A549 (cell line): ENCODE data around the gene ALDH1A2. TPM values are rescaled to one million over a fixed set of nuclear protein-coding genes. Genes with fewer than 3 reads are reported as not detected.
A peak's percentile ranks its signal among the peaks of the same experiment; 100 is the strongest.

Source experiments
- ATAC-seq, 2 experiments: fragments of 200-7000 bp in 1 of 2; fragments of >200 bp in 1 of 2; cut with Nextera tagmentation in 1 of 2; cut with Tn5 transposase in 1 of 2; 3 replicates each; pipeline versions ENCODE4 v1.8.0 to v1.9.1; 2018 to 2020; ENCODE audit warnings: mild to moderate bottlenecking in 1 of 2, moderate library complexity in 1 of 2
- CTCF ChIA-PET: fragments of 300-600 bp; sonication (Branson Sonifier 250); formaldehyde crosslinking; extraction: SDS; loops from one replicate; lab custom pipeline; 2021; ENCODE audit warnings: antibody characterized with exemption, inconsistent platforms; lab: Yijun Ruan, JAX
- POLR2A ChIA-PET: fragments of 350-600 bp; formaldehyde crosslinking; extraction: SDS; loops from one replicate; lab custom pipeline; 2021; ENCODE audit warnings: antibody characterized with exemption, inconsistent platforms; lab: Yijun Ruan, JAX
- DNase-seq, 2 experiments: peaks; one replicate each; pipeline versions ENCODE4 v3.0.0 to v3.0.0-alpha.2; 2011 to 2016; ENCODE audit warnings: low read depth in 1 of 2, low spot score in 1 of 2
- FAIRE-seq: peaks from 2 replicates; lab custom pipeline; 2011; peaks lifted over from hg19 to GRCh38; lab: Jason Lieb, UNC
- H3K27ac ChIP-seq, 2 experiments: fragments of >200 bp; sonication (Bioruptor Twin); formaldehyde crosslinking; 3 replicates each; pipeline ENCODE4 v1.5.1; 2016 to 2017
- H3K4me1 ChIP-seq: fragments of >200 bp; sonication (Bioruptor Twin); formaldehyde crosslinking; 3 replicates; pipeline ENCODE4 v1.6.1; 2016
- H3K4me2 ChIP-seq: fragments of >200 bp; sonication (Bioruptor Twin); formaldehyde crosslinking; 3 replicates; pipeline ENCODE4 v1.6.1; 2016
- H3K4me3 ChIP-seq: fragments of >200 bp; sonication (Bioruptor Twin); formaldehyde crosslinking; 3 replicates; pipeline ENCODE4 v1.5.1; 2016
- H3K9me3 ChIP-seq: fragments of >200 bp; sonication (Bioruptor Twin); formaldehyde crosslinking; 3 replicates; pipeline ENCODE4 v1.6.1; 2016
- BHLHE40 ChIP-seq: IDR thresholded peaks from 2 replicates; pipeline ENCODE4 v1.6.1; 2012; ENCODE audit warnings: low read depth, low read length, inconsistent platforms
- CEBPB ChIP-seq, 2 experiments: fragments of >200 bp in 1 of 2; sonication (Bioruptor Twin) in 1 of 2; formaldehyde crosslinking in 1 of 2; IDR thresholded peaks; 2 replicates each; pipeline ENCODE4 v1.6.1; 2012 to 2016
- CHD2 ChIP-seq: fragments of 150-350 bp; IDR thresholded peaks from 2 replicates; pipeline ENCODE4 v1.6.1; 2014; ENCODE audit warnings: low read length; ENCODE audit not compliant: partially characterized antibody
- EHF ChIP-seq: fragments of 250-450 bp; sonication (Bioruptor Pico); IDR thresholded peaks from 2 replicates; pipeline ENCODE4 v1.5.0; 2020; ENCODE audit warnings: mild to moderate bottlenecking
- EP300 ChIP-seq, 2 experiments: fragments of >200 bp; sonication (Bioruptor Twin); formaldehyde crosslinking; IDR thresholded peaks; 2 replicates in 1 of 2; 3 replicates in 1 of 2; pipeline ENCODE4 v1.6.1; 2016 to 2017
- JUN ChIP-seq, 2 experiments: fragments of >200 bp; sonication (Bioruptor Twin); formaldehyde crosslinking; IDR thresholded peaks; 2 replicates in 1 of 2; 3 replicates in 1 of 2; pipeline ENCODE4 v1.6.1; 2016 to 2017
- KDM1A ChIP-seq: fragments of 200-600 bp; sonication (generic); IDR thresholded peaks from 2 replicates; pipeline ENCODE4 v1.6.1; 2016; ENCODE audit warnings: low read depth, mild to moderate bottlenecking
- KDM5A ChIP-seq: fragments of 200-600 bp; sonication (generic); IDR thresholded peaks from 2 replicates; pipeline ENCODE4 v1.6.1; 2016; ENCODE audit warnings: antibody characterized with exemption, mild to moderate bottlenecking
- MAFK ChIP-seq: fragments of 450-650 bp; IDR thresholded peaks from 2 replicates; pipeline ENCODE4 v1.6.1; 2014; ENCODE audit not compliant: partially characterized antibody
- NFE2L2 ChIP-seq: fragments of 150-350 bp; conservative IDR thresholded peaks from 2 replicates; pipeline ENCODE4 v1.6.1; 2014; ENCODE audit warnings: low read length
- NPAS2 ChIP-seq: fragments of 250-450 bp; sonication (Bioruptor Pico); IDR thresholded peaks from 2 replicates; pipeline ENCODE4 v1.8.0; 2022; ENCODE audit warnings: mild to moderate bottlenecking, moderate library complexity, borderline replicate concordance
- POLR2AphosphoS2 ChIP-seq: conservative IDR thresholded peaks from 2 replicates; pipeline ENCODE4 v1.6.1; 2012; ENCODE audit warnings: low read length, improper control_type of control experiment, inconsistent platforms
- SMC3 ChIP-seq: fragments of >200 bp; sonication (Bioruptor Twin); formaldehyde crosslinking; IDR thresholded peaks from 3 replicates; pipeline ENCODE4 v1.6.1; 2018; ENCODE audit warnings: inconsistent platforms
- TFCP2L1 ChIP-seq: fragments of 250-450 bp; sonication (Bioruptor Pico); IDR thresholded peaks from 2 replicates; pipeline ENCODE4 v1.5.0; 2021; ENCODE audit warnings: mild to moderate bottlenecking
- ZNF302 ChIP-seq: fragments of 250-450 bp; sonication (Bioruptor Pico); IDR thresholded peaks from 2 replicates; pipeline ENCODE4 v1.9.0; 2021; ENCODE audit warnings: inconsistent platforms, mild to moderate bottlenecking, moderate library complexity
- WGBS: methylation state at CpG from one replicate; pipeline ENCODE4 v1.1.6; 2017; ENCODE audit errors: missing lambda C conversion rate; 5-methylcytosine and 5-hydroxymethylcytosine counted together
- polyA plus RNA-seq, 4 experiments: library from polyadenylated mRNA; depleted of rRNA in 3 of 4; stranded (reverse); fragments of >200 nt; fragmentation: RNase III in 1 of 4; extraction: RNeasy Plus Mini Kit Qiagen cat#74134 plus additional on column Dnase treatment in 1 of 4; gene quantifications; 2 replicates in 3 of 4; 3 replicates in 1 of 4; pipeline ENCODE4 v1.2.3, GENCODE V29; 2011 to 2017
- TF ChIP-seq, protein P1 (sequence below): fragments of 250-450 bp; sonication (Bioruptor Pico); IDR thresholded peaks from 2 replicates; pipeline ENCODE4 v1.5.0; 2021; ENCODE audit warnings: mild to moderate bottlenecking, moderate library complexity, borderline replicate concordance
- TF ChIP-seq, protein P2 (sequence below): fragments of 450-650 bp; IDR thresholded peaks from 2 replicates; pipeline ENCODE4 v1.6.1; 2014; ENCODE audit warnings: antibody characterized with exemption
- TF ChIP-seq, protein P3 (sequence below): fragments of 150-350 bp; IDR thresholded peaks from 2 replicates; pipeline ENCODE4 v1.6.1; 2014; ENCODE audit warnings: low read depth, mild to moderate bottlenecking, low read length
- TF ChIP-seq, protein P4 (sequence below): fragments of >200 bp; sonication (Bioruptor Twin); formaldehyde crosslinking; IDR thresholded peaks from 3 replicates; pipeline ENCODE4 v1.5.1; 2016
- TF ChIP-seq, protein P5 (sequence below): fragments of >200 bp; sonication (Bioruptor Twin); formaldehyde crosslinking; IDR thresholded peaks from 3 replicates; pipeline ENCODE4 v1.6.1; 2016

The ALDH1A2 gene
- polyA plus RNA-seq, 2 of the 4 experiments (the other 2 are of a cell fraction) = 0.23 to 0.35 TPM

DNA sequence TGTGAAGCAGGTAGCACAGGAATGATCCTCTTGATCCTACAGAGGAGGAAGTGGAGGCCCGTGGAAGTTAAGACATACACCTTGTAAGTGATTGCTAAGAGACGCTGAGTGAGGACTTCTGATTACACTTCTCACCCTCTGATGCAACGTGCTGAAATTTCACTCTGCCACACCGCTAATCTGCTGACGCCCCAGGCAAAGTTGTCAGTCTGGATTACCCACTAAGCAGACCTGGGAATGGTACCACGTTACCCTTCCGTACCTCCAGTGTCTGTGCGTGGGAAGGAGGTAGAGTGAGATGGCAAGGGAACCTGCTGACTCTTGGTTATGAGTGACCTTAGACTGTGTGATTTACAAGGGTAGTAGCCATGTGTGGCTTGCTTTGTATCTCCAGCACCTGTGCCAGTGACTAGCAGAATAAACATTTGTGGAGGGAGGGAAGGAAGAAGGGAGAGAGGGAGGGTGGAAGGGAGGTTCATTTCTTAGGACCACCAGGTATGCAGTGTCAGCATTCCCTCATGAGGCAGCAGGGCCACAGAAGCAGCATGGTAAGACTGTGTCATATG, 115.0 kb downstream of the ALDH1A2 start:
- Histone ChIP-seq H3K4me2 (no peak overlapping the region), H3K9me3 (no peaks in the 10 kb centered on the region; the same call in 2 of the 3 replicates), H3K4me1 (no peaks in the 10 kb centered on the region), H3K27ac (no peak overlapping the region), H3K4me3 (no peak overlapping the region)
- FAIRE-seq (no peak), ATAC-seq (no peak; a peak in 1 of 6 replicates), DNase-seq (no peak)
- ChIA-PET CTCF (no interaction called here), POLR2A (no interaction called here)
- TF ChIP-seq NPAS2 (CRISPR knock-in tag) (no peak), MAFK (peak; percentile 55)
- 46% methylated on average over 8 of the region's 8 CpGs for WGBS

DNA sequence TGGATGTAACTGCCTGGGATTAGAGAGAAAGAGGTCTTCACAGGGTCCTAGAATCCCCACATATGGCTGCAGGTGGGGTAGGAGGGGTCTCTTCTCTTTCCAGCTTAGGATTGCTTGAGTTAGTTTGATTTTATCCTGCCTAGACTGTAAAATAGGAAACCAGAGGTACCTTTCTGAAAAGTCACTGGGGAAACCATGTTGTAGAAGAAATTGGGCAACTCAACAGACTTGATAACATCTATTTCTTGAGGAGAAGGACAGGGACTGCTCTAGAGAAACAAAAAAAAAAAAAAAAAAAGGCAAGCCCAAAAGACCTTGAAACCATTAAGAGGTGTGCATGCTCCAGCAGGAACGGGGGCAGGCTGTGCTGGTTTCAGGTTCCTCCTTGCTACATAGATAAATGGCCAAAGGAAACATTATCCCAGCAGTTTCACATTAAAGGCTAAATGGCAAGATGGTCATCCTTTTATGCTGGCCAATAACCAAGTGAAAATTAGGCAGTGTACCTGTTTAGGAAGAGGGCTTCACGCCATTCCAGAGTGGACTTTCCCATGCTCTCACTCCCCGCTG, 116.1 kb downstream of the ALDH1A2 start:
- ATAC-seq = no peak
- CTCF ChIA-PET = no interaction called here

More for the DNA sequence above, 116.1 kb downstream of the ALDH1A2 start:
- DNase-seq = no peak
- FAIRE-seq = no peak
- Histone ChIP-seq H3K4me1 (no peaks in the 10 kb centered on the region), H3K27ac (no peak overlapping the region), H3K4me2 (no peak overlapping the region), H3K4me3 (no peak overlapping the region), H3K9me3 (no peaks in the 10 kb centered on the region; the same call in 2 of the 3 replicates)
- TF ChIP-seq, protein P1, sequence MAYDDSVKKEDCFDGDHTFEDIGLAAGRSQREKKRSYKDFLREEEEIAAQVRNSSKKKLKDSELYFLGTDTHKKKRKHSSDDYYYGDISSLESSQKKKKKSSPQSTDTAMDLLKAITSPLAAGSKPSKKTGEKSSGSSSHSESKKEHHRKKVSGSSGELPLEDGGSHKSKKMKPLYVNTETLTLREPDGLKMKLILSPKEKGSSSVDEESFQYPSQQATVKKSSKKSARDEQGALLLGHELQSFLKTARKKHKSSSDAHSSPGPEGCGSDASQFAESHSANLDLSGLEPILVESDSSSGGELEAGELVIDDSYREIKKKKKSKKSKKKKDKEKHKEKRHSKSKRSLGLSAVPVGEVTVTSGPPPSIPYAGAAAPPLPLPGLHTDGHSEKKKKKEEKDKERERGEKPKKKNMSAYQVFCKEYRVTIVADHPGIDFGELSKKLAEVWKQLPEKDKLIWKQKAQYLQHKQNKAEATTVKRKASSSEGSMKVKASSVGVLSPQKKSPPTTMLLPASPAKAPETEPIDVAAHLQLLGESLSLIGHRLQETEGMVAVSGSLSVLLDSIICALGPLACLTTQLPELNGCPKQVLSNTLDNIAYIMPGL (CRISPR knock-in tag) = no peak
- TF ChIP-seq, protein P2, sequence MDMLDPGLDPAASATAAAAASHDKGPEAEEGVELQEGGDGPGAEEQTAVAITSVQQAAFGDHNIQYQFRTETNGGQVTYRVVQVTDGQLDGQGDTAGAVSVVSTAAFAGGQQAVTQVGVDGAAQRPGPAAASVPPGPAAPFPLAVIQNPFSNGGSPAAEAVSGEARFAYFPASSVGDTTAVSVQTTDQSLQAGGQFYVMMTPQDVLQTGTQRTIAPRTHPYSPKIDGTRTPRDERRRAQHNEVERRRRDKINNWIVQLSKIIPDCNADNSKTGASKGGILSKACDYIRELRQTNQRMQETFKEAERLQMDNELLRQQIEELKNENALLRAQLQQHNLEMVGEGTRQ = no peak
- TF ChIP-seq SMC3 = no peak
- no peak for TF ChIP-seq BHLHE40
- TF ChIP-seq, protein P3, sequence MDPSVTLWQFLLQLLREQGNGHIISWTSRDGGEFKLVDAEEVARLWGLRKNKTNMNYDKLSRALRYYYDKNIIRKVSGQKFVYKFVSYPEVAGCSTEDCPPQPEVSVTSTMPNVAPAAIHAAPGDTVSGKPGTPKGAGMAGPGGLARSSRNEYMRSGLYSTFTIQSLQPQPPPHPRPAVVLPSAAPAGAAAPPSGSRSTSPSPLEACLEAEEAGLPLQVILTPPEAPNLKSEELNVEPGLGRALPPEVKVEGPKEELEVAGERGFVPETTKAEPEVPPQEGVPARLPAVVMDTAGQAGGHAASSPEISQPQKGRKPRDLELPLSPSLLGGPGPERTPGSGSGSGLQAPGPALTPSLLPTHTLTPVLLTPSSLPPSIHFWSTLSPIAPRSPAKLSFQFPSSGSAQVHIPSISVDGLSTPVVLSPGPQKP = no peak
- TF ChIP-seq KDM5A = no peak
- TF ChIP-seq ZNF302 = no peak
- no peak for TF ChIP-seq EHF
- no peak for TF ChIP-seq KDM1A
- no peak for TF ChIP-seq CEBPB (IDR thresholded peaks at IDR 0.05)
- TF ChIP-seq NFE2L2 = no peak
- TF ChIP-seq, protein P4, sequence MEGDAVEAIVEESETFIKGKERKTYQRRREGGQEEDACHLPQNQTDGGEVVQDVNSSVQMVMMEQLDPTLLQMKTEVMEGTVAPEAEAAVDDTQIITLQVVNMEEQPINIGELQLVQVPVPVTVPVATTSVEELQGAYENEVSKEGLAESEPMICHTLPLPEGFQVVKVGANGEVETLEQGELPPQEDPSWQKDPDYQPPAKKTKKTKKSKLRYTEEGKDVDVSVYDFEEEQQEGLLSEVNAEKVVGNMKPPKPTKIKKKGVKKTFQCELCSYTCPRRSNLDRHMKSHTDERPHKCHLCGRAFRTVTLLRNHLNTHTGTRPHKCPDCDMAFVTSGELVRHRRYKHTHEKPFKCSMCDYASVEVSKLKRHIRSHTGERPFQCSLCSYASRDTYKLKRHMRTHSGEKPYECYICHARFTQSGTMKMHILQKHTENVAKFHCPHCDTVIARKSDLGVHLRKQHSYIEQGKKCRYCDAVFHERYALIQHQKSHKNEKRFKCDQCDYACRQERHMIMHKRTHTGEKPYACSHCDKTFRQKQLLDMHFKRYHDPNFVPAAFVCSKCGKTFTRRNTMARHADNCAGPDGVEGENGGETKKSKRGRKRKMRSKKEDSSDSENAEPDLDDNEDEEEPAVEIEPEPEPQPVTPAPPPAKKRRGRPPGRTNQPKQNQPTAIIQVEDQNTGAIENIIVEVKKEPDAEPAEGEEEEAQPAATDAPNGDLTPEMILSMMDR = no peak
- no peak for TF ChIP-seq EP300 (IDR thresholded peaks at IDR 0.05)
- no peak for TF ChIP-seq JUN (IDR thresholded peaks at IDR 0.05)
- no peak for TF ChIP-seq CHD2
- TF ChIP-seq POLR2AphosphoS2 = no peak
- TF ChIP-seq, protein P5, sequence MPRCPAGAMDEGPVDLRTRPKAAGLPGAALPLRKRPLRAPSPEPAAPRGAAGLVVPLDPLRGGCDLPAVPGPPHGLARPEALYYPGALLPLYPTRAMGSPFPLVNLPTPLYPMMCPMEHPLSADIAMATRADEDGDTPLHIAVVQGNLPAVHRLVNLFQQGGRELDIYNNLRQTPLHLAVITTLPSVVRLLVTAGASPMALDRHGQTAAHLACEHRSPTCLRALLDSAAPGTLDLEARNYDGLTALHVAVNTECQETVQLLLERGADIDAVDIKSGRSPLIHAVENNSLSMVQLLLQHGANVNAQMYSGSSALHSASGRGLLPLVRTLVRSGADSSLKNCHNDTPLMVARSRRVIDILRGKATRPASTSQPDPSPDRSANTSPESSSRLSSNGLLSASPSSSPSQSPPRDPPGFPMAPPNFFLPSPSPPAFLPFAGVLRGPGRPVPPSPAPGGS = no peak
- no peak for TF ChIP-seq TFCP2L1 (CRISPR knock-in tag)
- POLR2A ChIA-PET = no interaction called here
- 22% methylated on average over 3 of the region's 3 CpGs for WGBS
